Measurements from ENCODE around the gene ANKRD11.
"Not testable (repeated sequence)": the region's sequence is repeated elsewhere in the genome, so short reads cannot be mapped to it uniquely, and the experiment has no call there.

The ANKRD11 gene

DNA sequence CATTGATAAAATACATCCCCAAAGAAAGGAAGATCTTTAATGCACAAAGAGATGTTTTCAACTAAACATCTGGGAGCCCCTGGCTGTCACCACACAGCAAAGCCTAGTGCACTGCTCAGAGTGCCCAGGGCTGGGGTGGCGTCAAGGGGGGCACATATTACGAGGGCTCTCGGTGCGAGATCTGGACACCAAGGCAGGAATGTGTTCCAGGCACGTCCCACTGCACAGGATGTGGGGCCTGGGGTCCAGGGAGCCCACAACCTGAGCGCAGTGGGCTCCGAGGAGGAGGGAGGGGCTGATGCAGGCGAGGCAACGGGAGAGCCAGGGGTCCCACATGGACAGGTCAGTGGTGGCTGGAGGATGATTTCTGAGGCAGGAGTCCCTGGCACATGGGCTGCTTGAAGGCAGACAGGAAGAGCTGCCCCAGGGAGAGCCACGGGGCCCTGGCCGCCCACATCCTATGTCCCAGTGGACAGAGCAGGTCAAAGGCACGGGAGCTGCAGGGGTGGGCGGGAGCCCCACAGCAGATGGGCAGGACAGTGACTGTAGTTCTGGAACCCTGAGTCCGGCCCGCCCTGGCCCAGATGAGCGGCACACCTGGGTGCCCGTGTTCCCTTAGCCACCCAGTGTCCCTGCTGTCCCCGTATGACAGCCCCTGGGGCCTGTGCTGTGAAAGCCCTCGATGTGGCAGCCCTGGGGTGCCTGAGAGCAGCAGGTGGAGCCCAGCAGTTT is 216.5 kb downstream of the ANKRD11 start:
- in situ Hi-C loops (cut with MboI; ENCODE audit: low sequenced_read_pairs): no loop called here

- in situ Hi-C loops (cut with MboI; ENCODE audit: low sequenced_read_pairs): no loop called here
Measured at GRCh38 chr16:89272631-89273030, 217.7 kb downstream of the ANKRD11 start.

GRCh38 chr16:89270666-89271345 is 219.6 kb downstream of the ANKRD11 start:
- in situ Hi-C loops (cut with MboI; ENCODE audit: low sequenced_read_pairs): no loop called here

DNA sequence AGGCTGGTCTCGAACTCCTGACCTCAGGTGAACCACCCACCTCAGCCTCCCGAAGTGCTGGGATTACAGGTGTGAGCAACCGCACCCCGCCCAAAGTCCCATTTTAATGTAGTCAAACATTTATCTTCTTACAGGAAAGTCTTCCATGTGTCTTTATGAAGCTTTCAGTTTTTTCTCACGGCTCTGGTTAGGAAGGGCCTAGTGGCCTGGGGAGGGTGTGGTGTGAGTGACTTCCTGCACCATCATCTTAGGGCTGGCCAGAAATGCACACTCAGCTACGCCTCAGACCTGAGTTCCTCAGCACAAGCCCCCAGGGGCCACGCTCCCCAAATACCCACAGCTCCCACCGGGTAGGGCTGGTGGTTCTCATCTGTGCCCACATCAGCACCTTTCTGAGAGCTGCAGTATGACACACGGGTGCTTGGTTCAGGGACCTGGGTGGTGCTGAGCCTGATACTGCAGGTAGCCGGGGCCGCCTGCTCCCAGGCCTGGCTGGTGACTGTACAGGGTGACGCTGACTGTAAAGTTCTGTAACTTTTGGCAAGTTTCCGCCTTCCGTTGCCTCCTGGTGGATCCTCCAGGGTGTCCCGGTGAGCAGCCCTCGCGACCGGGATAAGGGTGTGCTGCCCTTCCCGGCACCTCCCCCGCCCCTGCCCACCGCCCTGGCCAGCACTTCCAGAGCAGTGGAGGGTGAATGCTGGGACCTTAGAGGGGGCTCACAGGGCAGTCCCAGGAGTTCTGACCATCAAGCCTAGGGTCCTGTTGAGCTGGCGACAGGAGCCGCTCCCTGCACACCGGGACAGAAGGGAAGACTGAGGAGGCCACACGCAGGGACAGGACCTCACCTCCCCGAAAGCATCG is 220.3 kb downstream of the ANKRD11 start:
- in situ Hi-C loops (cut with MboI; ENCODE audit: low sequenced_read_pairs): no loop called here

DNA sequence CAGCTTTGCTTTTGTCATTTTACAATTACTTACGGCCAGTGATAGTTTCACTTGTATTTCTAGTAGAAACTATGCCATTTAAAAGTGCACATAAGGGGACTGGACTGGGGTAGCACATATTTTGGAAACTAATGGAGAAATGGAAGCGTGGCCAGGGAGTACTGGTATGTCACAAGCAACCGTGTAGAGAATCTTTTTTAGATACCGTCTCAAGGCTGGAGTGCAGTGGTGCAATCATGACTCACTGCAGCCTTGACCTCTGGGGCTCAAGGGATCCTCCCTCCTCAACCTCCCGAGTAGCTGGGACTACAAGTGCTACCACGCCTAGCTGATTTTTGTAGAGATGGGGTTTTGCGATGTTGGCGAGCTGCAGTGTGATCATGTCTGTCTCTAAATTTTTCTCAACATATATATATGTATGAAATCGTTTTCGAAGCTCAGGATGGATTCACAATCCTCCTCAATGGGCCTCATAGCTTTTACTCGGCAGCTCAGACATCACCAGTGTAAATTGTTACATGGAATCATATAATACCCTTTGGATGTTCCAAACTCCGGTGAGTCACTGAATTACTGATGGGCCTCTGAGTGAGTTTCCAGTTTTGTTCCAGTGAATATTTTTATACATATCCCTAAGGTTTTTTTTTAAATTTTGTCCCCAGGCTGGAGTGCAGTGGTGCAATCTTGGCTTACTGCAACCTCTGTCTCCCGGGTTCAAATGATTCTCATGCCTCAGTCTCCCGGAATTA is 221.2 kb downstream of the ANKRD11 start:
- in situ Hi-C loops (cut with MboI; ENCODE audit: low sequenced_read_pairs): no loop called here

GRCh38 chr16:89268585-89268984 is 221.8 kb downstream of the ANKRD11 start:
- in situ Hi-C loops (cut with MboI; ENCODE audit: low sequenced_read_pairs): no loop called here

- in situ Hi-C loops (cut with MboI; ENCODE audit: low sequenced_read_pairs): not testable (repeated sequence)
Measured at GRCh38 chr16:89267746-89268145, 222.6 kb downstream of the ANKRD11 start.

DNA sequence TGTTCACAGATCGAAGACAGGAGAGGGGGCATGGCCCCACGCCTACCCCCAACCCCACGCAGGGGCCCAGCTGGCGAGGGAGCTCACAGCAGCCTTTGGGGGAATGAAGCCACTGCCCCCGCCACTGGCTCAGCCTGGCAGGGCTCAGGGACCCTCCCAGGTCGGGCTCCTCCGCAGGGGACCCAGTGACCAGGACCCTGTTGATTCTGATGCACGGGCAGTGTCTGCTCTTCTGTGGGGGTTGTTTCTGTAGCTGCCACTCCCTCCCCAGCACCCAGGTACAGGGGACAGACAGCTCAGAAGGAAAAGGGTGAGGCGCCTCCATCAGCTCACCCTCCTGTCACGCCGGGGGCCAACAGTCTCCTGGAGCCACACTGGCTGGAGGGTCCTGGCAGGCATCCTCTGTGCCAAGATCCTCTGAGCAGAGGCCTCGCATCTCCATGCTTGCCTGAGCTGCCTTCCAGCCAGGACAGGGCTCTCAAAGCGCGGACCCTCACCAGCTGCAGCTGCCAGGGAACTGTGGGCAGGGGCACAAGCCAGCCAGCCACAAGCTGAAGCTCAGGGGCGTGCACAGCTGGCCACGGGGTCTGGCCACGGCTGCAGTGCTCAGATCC is 223.7 kb downstream of the ANKRD11 start:
- in situ Hi-C loops (cut with MboI; ENCODE audit: low sequenced_read_pairs): no loop called here

DNA sequence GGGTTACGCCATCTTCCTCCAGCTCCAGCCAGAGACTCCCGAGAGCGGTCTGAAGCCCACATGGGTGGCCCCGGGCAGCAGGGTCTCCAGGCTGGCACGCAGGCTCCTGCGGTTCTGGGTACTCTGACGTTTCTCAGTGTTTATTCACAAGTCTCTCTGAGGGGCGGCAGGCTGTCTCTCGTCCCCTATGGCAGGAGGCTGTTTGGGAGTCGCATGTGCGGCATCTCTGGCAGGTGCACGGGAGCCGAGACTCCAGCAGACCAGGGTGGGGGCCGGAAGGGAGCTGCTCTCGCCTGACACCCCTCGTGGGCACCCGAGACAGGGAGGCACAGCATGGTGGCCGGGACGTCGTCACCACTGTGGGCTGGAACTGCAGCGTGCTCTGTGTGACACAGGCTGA is 224.7 kb downstream of the ANKRD11 start:
- in situ Hi-C loops (cut with MboI; ENCODE audit: low sequenced_read_pairs): no loop called here

GRCh38 chr16:89264800-89265550 is 225.4 kb downstream of the ANKRD11 start:
- in situ Hi-C loops (cut with MboI; ENCODE audit: low sequenced_read_pairs): no loop called here

GRCh38 chr16:89261691-89262563 is 228.4 kb downstream of the ANKRD11 start:
- in situ Hi-C loops (cut with MboI; ENCODE audit: low sequenced_read_pairs): no loop called here

DNA sequence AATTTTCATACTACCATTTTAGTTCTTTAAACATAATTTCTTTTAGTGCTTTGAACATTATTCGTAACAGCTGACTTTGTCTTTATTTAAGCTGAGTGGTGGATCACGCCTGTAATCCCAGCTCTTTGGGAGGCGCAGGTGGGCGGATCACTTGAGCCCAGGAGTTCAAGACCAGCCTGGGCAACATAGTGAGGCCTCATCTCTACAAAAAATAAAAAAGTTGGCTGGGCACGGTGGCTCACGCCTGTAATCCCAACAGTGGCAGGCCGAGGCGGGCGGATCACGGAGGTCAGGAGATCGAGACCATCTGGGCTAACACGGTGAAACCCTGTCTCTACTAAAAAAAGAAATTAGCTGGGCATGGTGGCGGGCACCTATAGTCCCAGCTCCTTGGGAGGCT is 230.5 kb downstream of the ANKRD11 start:
- in situ Hi-C loops (cut with MboI; ENCODE audit: low sequenced_read_pairs): not testable (repeated sequence)

DNA sequence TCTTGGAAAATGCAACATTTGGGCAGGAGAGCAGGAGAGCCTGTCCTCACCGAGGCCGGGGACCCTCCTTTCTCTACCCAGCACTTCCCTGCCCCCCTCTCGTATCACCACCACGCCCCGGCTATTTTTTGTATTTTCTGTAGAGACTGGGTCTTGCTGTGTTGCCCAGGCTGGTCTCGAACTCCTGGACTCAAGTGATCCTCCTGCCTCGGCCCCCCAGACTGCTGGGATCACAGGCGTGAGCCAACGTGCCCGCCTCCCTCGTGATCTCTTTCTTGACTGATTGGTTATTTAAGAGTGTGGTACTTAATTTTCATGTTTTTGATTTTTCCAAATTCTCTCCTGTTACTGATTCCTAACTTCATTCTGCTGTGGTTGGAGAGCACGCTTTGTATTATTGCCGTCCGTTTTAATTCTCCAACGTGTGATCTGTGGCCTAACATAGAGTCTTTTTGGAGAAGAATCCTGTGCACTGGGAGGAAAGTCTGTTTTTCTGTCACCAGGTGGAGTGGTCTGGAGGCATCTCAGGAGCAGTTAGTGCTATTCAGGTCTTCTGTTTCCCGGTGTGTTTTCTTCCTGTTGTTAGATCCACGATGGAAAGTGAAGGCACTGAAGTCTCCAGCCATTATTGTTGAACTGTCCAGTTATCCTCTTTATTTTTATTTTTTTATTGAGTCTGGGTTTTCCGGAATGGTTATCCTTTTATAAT is 232.4 kb downstream of the ANKRD11 start:
- in situ Hi-C loops (cut with MboI; ENCODE audit: low sequenced_read_pairs): no loop called here

GRCh38 chr16:89257281-89257731 is 233.1 kb downstream of the ANKRD11 start:
- in situ Hi-C loops (cut with MboI; ENCODE audit: low sequenced_read_pairs): no loop called here

DNA sequence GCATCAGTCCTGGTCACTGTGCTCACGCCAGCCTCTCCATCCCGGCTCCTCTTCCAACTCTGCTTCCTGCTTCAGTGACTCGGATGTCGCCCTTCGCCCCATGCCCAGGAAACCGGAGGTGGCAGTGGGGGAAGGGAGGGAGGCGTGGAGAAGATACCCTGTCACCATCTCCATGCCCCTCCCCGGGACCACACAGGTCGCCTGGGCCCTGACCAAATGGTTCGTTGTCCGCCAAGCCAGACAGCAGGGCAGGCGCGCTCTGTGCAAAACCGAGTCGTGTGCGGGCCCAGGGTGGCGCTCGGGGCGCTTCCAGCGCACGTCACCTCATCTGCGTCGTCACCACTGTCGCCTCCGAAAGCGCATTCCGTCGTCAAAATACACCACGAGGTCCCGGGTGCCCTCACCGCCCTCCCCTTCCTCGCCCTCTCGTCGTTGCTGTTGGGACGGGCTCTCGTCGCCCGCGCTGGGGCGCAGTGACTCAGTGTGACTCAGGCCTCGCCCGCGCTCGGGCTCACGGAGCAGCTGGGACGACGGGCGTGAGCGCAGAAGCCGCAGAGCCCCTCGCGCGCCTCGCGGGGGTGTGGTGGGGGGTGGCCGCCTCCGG is 233.6 kb downstream of the ANKRD11 start:
- in situ Hi-C loops (cut with MboI; ENCODE audit: low sequenced_read_pairs): no loop called here

DNA sequence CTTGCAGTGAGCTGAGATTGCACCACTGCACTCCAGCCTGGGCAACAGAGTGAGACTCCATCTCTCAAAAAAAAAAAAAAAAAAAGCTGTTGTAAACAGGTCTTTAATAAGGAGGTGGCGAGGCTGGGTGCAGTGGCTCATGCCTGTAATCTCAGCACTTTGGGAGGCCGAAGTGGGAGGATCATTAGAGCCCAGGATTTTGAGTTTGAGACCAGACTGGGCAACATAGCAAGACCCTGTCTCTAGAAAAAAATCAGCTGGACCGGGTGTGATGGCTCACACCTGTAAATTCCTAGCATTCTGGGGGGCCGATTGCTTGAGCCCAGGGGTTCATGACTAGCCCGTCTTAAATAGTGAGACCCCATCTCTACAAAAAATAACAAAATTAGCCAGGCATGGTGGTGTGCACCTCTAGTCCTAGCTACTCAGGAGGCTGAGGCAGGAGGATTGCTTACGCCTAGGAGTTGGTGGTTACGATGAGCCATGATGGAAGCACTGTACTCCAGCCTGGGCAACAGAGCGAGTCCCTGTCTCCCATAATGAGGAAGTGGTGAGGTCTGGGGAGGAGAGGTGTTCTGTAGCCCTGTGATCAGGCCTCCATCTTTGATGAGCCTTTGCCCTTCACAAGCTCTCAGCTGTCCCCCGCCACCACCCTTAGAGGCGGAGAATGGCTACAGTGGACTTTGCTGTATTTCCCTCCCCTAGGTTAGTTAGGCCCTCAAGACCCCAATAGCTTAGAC is 236.6 kb downstream of the ANKRD11 start:
- in situ Hi-C loops (cut with MboI; ENCODE audit: low sequenced_read_pairs): no loop called here
